ENCODE measurements around the gene CACNA2D2.

GRCh38 chr3:50401978-50402595, 101.3 kb downstream of the CACNA2D2 start:
- no peak for TF ChIP-seq CTCF (IDR thresholded peaks at IDR 0.05; ENCODE audit: borderline replicate concordance, extremely low read depth, low read length, poor library complexity, severe bottlenecking)
- TF ChIP-seq EZH2 (IDR thresholded peaks at IDR 0.05; ENCODE audit: borderline replicate concordance, low read depth, low read length, severe bottlenecking): no peak

Measured in DND-41 (cell line).